Endothelial cell of umbilical vein (primary cell): ENCODE measurements around the gene RGS7.

Source experiments
- CTCF ChIP-seq, 2 donors: IDR thresholded peaks; 1 replicate in 1 of 2; 2 replicates in 1 of 2; pipeline ENCODE4 v1.5.1; 2011; ENCODE audit warnings: low read length in 2 of 2, mild to moderate bottlenecking in 2 of 2, moderate library complexity in 2 of 2, control low read depth in 1 of 2, inconsistent platforms in 1 of 2, low read depth in 1 of 2; ENCODE audit not compliant: insufficient read depth in 1 of 2; ENCODE audit errors: extremely low read depth in 1 of 2
- MAX ChIP-seq: IDR thresholded peaks from 2 replicates; pipeline ENCODE4 v1.6.1; 2011; ENCODE audit not compliant: insufficient read depth, insufficient read length
- POLR2A ChIP-seq: IDR thresholded peaks from 2 replicates; pipeline ENCODE4 v1.6.1; 2012; ENCODE audit warnings: low read depth, mild to moderate bottlenecking, control low read depth, low read length
- POLR2AphosphoS5 ChIP-seq: IDR thresholded peaks from 2 replicates; pipeline ENCODE4 v1.6.1; 2012; ENCODE audit warnings: low read depth, mild to moderate bottlenecking, control low read depth, low read length, moderate library complexity; ENCODE audit not compliant: insufficient read depth

DNA sequence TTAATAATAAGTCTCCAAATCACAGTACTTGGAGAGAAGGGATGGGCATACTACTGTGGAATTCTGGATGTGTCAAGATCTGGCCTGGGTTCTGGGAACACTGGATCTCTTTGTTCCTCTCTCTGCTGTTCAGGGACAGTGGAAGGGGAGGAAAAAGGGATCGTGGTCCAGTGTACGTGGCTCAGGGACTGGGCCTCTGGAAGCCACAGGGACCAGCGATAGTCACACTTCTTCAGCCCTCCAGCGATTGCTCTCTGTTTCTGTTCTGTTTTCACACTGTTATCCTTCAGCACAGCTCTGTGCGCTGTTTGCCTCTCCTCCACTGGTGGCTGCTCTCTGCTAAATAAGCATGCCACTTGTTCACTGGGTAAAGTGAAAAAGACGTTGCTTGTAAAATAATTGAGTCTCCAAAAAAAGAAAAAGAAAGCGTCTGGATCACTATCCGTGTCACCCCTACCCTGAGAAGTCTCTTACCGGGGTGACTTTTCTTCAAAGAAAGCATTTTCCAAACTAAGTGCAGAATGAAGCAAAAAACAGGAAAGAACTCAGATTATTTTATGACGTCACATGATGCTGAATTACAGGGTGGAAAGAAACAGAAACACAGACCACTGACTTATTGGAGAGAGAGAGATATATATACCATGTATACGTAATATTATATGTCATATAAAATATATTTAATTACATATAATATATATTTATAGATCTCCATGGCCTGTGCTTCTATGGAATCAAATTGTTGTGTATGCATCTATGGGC is 279.4 kb downstream of the RGS7 start:
- TF ChIP-seq CTCF (IDR thresholded peaks at IDR 0.05; ENCODE audit: extremely low read depth in 1 of 2, insufficient read depth in 1 of 2, low read depth in 1 of 2, low read length in 2 of 2): no peak
- no peak for TF ChIP-seq POLR2AphosphoS5
- no peak for TF ChIP-seq POLR2A
- no peak for TF ChIP-seq MAX
